Posterior cingulate gyrus (tissue), 11 donors: Measurements from ENCODE around the gene IGLL5.

Experiments
- DNase-seq, 10 donors: peaks; one replicate each; pipeline versions ENCODE4 v3.0.0 to v3.0.0-alpha.2; 2020 to 2021; ENCODE audit warnings: mixed read lengths in 3 of 10
- intact Hi-C: fragments of 100-400 bp; cut with DNase I; formaldehyde crosslinking; loops from one replicate; pipeline ENCODE4 v1.15.1; 2023

Gene IGLL5

GRCh38 chr22:22923379-22923778, 35.8 kb downstream of the IGLL5 start:
- peak in 2 of 10 donors; percentile 8 to 19 for DNase-seq
- intact Hi-C loops = no loop called here

GRCh38 chr22:22923930-22924329, 36.3 kb downstream of the IGLL5 start:
- intact Hi-C loops = no loop called here
- peak in 2 of 10 donors; percentile 10 to 35 for DNase-seq

GRCh38 chr22:22924369-22925145, 36.9 kb downstream of the IGLL5 start:
- peak in 2 of 10 donors; percentile 23 to 65 for DNase-seq
- intact Hi-C loops = no loop called here

- intact Hi-C loops = no loop called here
- peak in 3 of 10 donors; percentile 40 to 72 (median 55) for DNase-seq
Observed at GRCh38 chr22:22925146-22925804, 37.7 kb downstream of the IGLL5 start.

- DNase-seq = peak in 1 of 10 donors; percentile 9
- intact Hi-C loops = no loop called here
Observed at GRCh38 chr22:22925805-22926369, 38.3 kb downstream of the IGLL5 start.

GRCh38 chr22:22926370-22927195, 39.0 kb downstream of the IGLL5 start:
- intact Hi-C loops = no loop called here
- DNase-seq = peak in 3 of 10 donors; percentile 55 to 59 (median 55)

- intact Hi-C loops = no loop called here
- peak in 3 of 10 donors; percentile 62 to 83 (median 74) for DNase-seq
Observed at GRCh38 chr22:22927196-22927887, 39.7 kb downstream of the IGLL5 start.

- peak in 3 of 10 donors; percentile 31 to 43 (median 36) for DNase-seq
- intact Hi-C loops = no loop called here
Observed at GRCh38 chr22:22927888-22928665, 40.5 kb downstream of the IGLL5 start.

- intact Hi-C loops = no loop called here
Observed at GRCh38 chr22:22928666-22929380, 41.2 kb downstream of the IGLL5 start.

GRCh38 chr22:22929381-22930221, 42.0 kb downstream of the IGLL5 start:
- DNase-seq = peak in 3 of 10 donors; percentile 14 to 40 (median 40)

More at GRCh38 chr22:22928666-22929380, 41.2 kb downstream of the IGLL5 start:
- DNase-seq = peak in 2 of 10 donors; percentile 39 to 78

GRCh38 chr22:22930222-22930497, 42.5 kb downstream of the IGLL5 start:
- intact Hi-C loops = no loop called here
- DNase-seq = peak in 1 of 10 donors; percentile 29

More at GRCh38 chr22:22929381-22930221, 42.0 kb downstream of the IGLL5 start:
- intact Hi-C loops = no loop called here

GRCh38 chr22:22930571-22931556, 43.2 kb downstream of the IGLL5 start:
- DNase-seq = peak in 3 of 10 donors; percentile 35 to 63 (median 43)
- intact Hi-C loops = no loop called here

GRCh38 chr22:22931557-22932270, 44.1 kb downstream of the IGLL5 start:
- peak in 3 of 10 donors; percentile 43 to 54 (median 46) for DNase-seq
- intact Hi-C loops = no loop called here

- intact Hi-C loops = no loop called here
- DNase-seq = peak in 3 of 10 donors; percentile 61 to 74 (median 71)
Observed at GRCh38 chr22:22932512-22932941, 44.9 kb downstream of the IGLL5 start.

- intact Hi-C loops = no loop called here
- peak in 3 of 10 donors; percentile 50 to 72 (median 58) for DNase-seq
Observed at GRCh38 chr22:22933100-22933806, 45.6 kb downstream of the IGLL5 start.
